ENCODE results near the gene NRDE2.
A peak's percentile ranks its signal among the peaks of the same experiment; 100 is the strongest.

Gene NRDE2

DNA sequence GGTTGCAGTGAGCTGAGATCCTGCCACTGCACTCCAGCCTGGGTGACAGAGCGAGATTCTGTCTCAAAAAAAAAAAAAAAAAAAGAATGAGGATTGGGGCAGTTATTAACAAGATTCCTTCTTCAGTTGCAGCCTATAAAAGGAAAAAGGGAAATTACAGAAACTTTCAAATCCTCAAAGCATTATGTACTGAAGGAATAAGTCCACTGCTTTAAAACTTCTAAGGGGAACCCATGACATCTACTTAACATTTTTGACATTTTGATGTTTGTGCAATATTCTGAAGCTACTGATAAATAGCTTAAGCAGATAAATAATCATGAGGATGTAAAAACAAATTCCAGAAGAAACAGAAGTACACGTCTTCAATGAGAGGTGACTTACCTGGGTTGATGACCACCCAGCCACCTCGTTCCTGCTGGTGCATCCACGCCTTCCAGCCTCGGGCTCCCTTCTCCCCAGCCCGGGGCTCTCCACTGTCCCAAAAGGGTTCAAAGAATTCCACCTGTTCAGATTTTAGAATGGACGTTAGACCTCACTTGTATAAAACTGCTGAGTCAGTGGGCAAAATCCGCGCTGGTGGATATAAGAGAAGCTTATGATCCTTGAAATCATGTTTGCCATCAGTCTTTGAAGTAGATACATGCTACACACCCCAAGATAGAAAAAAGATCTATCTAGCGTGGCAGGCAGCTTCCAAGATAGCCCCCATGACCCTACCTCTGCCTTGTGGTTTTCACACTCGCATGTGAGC lies 33.7 kb downstream of the NRDE2 start:
- DNase-seq, result no peak

DNA sequence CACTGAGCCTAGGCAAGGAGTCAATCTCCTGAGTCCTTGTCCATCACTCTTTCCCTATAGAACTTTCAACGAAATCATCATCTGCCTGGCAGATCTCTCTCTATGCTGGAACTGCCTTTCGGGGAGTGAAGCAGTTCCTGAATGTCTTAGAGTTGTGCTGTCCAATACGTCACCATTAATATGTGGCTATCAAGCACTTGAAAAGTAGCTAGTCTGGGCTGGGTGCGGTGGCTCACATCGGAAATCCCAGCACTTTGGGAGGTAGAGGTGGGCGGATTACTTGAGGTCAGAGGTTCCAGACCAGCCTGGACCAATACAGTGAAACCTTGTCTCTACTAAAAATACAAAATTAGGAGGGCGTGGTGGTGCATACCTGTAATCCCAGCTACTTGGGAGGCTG lies 35.1 kb downstream of the NRDE2 start:
- no peak for DNase-seq

DNA sequence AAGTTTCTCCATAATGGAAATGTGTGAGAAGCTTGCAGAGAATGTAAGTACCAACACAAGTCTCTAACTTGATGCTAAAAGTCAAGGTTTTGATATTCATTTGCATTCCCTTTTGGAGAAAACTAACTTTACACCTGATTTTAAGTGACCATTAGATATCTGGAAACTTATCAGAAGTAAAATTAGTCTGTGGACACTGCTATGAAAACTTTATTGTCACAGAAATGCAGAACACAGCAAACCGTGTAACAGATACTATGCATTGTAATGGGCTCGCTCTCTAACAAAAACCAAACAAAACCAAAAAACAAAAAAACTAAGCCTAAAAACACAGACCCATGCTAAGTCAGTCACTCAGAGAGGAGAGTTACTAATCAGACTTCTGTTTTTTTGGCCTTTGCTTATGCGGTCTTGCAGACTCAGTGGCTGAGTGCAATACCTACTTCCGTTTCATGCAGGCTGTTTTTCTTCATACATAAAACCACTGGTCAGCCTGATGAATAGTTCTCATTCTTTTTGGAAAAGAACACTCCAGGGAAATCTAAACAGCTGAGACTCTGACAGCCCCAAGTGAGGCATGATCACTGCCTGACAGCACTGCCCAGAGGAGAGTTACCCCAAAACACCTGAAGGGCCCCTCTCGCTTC lies 35.7 kb downstream of the NRDE2 start:
- no peak for DNase-seq

DNA sequence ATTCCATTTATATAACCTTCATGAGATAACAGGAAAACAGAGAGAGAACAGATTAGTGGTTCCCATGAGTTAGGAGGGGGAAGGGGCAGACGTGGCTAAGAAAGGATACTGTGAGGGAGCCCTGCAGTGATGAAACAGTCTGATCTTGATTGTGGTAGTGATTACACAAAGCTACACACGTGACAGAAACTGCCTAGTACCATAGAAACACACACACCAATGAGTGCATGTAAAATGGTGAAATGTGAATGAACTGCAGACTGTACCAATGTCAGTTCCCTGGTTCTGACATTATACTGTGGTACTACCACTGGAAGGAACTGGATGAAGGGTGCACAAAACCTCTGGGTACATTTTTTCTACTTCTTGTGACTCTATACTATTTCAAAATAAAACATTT lies 36.9 kb downstream of the NRDE2 start:
- DNase-seq, result no peak

DNA sequence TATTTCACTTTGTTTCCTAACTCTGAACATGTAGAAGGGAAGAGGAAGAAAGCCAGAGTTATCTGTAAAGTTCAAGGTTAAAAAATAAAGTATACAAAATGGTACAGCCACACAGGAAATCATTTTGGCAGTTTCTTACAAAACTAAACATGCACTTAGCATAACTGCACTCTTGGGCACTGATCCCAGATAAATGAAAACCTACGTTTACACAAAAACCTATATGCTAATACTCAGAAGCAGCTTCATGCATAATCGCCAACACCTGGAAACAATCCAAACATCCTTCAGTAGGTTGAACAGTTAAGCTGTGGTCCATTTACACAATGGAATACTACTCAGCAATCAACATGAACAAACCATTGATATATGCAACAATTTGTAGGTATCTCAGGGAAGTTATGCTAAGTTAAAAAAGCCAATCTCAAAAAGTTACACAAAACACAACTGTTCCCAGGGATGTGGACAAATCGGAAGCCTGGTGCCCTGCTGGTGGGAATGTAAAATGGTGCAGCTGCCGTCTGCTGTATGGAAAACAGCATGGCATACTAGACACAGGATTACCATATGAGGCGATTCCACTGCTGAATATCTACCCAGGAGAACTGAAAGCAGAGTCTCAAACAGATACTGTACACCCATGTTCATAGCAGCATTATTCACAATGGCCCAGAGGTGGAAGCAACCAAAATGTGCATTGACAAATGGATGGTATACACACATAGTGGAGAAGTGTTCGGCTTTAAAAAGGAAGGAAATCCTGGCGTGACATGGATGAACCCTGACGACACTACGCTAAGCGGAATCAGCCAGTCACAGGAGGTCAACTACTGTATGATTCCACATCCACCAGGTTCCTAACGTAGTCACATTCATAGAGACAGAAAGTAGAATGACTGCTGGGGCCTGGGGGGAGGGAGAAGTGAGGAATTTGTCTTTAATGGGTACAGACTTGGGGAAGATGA lies 37.7 kb downstream of the NRDE2 start:
- DNase-seq, result no peak

DNA sequence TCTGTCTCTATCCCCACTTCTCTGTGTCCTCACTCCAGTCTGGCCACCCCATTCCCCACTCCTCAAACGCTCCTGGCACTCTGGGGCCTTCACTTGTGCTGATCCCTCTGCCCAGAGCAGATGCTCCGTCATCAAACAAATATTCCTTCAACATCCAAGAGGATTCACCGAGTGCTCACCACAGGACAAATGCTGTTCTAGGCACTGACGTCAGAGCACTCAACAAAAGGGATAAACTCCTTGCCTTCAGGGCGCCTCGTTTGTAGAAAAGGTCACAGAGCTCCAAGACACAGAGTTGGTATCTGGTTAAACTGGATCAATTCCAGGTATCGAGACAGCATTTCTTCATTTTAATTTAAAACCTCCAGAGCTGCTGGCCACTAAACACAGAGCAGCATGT lies 40.0 kb downstream of the NRDE2 start:
- DNase-seq, result no peak

DNA sequence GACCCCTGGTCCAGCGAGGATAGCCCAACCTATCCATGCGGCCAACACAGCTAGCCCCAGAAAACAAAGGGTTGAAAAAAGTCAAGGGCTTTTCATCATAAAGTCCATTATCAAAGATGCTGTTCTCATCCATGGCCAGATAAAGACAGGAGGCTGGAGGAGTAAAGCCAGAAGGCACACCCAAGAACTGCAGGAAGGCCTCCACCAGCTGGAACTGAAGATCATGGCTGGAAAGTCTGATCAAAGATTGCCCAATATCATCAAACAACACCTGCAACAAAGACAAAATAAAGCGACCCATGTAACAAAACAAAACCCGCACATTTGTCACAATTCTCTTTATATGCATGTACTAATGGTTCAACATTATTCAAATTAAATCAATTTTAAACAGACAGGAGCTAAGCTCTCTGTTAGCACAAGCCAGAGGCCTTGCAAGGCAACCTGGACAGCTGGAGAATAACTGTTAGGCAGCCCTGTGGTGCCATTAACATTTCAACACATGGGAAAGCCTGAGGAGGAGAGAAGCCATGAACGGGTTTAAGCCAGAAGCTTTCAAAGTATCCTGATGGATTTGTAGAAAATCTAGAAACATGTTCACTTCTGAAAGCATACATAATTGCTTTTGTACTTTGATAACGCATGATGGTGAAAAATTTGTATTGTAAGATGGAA lies 41.3 kb downstream of the NRDE2 start:
- no peak for DNase-seq

DNA sequence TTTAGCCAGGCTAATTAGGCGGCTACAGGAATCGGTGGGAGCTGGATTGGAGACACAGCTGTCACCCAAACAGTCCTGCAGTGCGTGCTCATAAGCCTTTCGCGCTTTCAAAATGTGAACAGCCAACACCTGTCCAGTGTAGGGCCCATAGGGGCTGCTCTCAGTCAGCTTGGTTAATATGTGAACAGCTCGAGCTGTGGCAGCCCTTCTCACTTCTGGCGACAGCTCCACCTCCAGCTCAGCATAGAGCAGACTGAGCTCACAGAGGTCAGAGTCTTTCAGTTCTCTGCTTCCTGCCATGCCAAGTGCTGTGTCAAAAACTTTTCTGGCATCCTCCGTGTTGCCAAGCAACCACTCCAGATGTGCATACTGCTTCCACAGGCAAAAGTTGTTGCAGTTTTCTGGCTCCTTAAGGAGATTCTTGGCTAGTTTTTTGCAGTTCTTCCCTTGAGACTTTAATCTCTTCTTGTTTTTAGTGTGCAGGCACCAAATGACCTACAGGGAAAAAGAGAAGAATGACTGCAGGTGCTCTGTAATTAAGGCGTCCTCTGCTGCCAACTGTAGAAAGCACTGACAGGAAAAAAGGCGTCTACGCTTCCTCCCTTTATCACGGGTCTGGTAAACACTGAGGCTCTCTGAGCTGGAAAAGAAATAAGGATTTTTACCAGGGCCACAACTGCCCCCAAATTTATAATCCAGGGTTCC lies 42.9 kb downstream of the NRDE2 start:
- no peak for DNase-seq

DNA sequence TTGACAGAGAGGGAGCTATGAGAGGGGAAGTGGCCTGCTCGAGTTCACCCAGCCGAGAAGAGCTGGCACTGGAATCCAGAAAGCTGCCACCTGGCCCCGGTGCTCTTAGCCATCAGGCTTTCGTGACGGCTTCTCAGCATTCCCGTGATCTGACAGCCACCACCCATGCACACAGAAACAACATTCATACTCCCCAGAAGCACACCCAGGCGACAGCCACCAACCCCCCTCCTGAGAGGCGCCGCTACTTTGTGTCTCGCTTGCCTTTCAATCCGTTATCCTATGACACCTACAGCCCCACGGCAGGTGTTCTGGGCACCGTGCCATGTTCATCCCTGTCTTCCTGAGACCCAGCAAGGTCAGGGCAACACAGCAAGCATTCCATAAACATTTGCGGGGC lies 44.0 kb downstream of the NRDE2 start:
- no peak for DNase-seq

DNA sequence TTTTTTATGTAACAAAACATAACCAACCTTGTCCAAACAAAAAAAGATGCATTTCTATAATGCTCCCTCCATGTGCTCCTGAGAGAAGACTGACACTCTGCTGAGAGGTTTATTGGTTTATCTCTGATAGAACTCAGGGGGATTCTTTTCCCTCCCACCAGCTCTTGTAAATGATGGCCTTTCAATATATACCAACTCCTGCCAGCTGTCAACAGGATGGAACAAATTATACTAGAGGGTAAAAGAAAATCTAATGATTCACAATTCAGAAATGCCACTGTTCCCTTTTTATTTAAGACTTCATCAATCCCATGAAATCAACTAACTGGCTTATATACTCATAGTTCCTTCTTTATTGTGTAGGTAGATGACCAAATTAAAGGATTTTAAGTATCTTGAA lies 50.0 kb downstream of the NRDE2 start:
- no peak for DNase-seq

DNA sequence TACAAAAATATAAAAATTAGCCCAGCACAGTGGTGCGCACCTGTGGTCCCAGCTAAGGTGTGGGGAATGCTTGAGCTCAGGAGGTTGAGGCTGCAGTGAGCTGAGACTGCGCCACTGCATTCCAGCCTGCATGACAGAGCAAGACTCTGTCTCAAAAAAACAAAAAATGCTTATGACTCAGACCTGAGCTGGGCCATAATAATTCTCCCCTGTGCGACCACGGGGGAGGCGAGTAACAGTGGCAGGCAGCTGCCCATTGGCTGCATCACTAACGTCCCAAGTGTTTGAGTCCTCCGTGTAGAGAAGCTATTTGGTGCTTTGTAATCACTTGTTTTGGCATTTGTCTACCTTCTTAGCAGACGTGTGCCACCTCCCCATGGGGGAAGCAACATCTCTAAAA lies 50.5 kb downstream of the NRDE2 start:
- DNase-seq, result no peak

DNA sequence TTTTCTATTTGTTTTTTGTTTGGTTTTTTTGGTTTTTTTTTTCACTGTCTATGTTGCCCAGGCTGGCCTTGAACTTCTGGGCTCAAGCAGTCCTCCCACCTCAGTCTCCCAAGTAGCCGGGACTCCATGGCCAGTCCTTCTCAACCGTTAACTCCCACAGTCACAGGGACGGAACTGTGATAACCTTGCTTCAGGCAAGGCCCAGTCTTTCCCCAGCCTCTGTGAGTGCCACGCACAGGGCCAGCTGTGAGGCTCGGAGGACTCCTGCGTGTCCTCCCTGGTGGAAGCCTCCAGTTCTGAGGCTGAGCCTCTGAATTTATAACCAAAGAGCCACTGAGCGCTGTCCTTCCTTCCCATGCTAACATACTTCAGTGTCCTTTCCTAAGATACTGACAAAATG lies 51.6 kb downstream of the NRDE2 start:
- no peak for DNase-seq

DNA sequence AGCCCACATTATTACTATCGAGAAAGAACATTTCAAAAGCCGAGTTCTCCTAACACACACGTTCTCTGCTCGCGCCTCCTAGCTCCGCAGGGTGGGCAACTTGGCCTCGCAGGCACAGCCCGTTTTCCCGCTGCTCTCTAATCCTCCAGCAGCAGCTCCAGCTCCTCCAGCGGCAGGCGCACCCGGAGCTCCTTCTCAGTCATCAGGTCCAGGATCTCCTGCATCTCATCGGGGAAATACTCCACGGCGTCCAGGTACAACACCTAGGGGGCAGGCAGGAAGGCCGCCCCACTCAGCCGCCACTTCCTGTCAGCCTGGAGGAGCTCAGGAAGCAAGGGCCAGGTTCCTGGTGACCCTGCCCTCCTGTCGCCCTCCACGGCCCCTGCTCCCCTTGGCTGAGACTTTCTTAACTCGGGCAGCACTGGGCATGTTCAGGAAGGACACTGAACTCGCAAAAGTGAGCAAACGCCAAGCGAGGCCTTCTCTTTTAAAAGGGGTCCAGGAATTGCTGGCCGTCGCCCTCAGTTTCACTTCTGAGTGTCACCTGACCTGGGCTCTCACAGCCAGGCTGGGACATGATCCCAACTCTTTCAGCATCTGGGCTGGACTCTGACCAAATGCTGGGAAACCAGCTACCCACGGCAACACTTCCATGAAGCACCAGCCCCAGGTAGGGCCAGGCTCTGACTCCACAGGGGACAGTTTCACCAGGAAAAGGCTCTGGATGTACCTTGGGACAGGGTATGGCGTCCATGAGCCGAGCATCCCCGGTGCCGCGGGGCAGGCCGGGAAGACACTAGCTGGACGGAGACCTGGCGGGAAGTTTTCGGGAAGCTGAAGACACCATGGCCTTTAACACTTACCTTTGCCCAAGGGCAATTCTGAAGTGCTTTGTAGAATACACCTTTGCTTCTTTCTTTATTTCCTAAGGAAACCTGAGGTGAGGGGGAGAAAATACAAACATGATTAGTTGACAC lies 53.3 kb downstream of the NRDE2 start:
- no peak for DNase-seq

DNA sequence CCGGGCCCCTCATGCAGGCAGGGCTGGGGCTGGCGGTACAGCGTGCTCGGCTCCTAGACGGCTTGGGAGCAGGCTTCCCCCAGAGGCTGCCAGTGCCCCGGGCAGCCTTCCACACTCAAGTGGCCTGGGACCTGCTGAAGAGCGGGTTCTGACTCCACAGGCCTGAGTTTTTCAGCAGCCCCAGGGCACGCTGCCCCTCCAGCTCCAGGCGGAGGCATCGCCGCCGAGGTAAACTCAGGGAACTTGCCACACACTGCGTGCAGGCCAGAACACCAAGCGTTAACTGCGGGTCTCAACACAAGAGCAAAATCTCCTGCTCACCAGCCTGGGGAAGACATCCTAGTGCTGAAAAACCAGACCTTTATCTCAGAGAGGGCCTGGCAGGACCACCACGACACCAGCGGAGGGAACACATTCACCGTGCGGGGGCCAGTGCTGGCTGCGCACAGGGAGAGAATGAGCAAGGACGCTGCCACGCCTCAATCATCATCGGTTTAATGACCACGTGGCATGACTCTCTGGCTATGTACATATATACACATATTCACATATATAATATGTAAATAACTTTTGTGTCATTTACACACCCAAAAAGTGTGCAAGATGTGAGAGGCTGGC lies 54.1 kb downstream of the NRDE2 start:
- DNase-seq, result no peak

DNA sequence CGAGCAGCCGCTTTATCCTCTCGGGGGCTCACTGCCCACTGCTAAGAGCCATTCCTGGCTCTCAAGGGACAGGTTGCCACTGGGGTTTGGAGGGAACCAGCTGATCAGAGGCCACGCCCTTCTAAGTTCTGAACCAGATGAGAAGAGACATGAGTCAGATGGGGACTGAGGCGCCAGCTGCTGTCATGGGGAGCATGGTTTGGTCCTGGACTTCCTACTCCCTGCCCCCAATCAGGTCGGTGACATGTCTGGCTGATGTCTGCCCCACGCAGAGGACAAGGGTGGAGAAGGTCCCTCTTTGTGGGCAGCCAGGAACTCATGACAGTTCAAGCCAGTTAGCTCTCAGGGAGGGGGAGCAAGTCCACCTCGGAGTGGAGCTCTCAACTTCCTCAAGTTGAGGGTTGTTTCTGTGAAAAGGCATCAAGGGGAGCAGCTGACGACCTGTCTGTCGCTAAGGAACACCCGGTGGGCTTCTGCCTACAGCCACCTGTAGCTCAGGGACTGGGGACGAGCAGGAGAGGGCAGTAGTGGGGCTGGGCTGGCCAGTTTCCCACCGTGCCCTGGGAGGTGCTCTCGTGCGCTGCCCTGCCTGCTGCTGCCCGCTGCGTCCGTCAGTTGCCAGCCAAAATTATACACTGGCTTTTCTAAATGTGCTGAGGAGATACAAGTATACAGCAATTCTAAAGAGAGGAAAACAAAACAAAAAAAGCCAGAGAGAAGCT lies 54.9 kb downstream of the NRDE2 start:
- no peak for DNase-seq

DNA sequence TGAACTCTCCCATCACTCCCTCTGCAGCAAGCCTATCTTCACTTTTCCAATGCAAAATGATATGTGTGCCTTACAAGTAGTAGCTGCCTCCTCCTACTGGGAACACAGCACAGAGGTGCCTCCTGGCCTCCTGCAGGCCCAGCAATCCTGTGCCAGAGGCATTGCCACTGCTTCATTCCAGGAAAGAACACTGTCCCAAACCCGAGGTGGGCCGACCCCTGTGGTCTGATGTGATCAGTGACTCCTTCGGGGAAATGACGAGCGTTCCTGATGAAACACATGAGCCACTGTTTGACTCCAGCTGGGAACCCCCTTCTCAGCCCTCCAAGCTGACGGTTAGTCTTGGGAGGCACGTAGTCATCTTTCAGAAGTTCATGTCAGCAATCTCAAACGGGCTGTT lies 55.9 kb downstream of the NRDE2 start:
- no peak for DNase-seq

DNA sequence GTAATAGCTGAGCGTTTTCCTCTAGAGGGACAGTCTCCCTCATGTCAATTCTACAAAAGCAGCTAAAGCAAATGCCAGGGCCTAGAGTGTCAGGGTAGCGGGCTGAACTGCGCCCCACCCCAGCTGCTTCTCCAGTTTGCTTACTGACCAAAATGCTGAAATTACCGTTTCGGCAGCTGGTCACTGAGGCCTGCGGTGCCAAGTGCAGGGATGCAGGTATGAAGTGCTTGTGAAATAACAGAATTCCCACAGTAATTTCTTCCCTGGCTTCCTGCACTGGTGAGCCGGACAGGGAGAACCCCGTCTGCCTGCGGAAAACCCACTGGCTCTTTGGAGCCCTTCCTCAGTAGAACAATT lies 56.3 kb downstream of the NRDE2 start:
- DNase-seq, result no peak

DNA sequence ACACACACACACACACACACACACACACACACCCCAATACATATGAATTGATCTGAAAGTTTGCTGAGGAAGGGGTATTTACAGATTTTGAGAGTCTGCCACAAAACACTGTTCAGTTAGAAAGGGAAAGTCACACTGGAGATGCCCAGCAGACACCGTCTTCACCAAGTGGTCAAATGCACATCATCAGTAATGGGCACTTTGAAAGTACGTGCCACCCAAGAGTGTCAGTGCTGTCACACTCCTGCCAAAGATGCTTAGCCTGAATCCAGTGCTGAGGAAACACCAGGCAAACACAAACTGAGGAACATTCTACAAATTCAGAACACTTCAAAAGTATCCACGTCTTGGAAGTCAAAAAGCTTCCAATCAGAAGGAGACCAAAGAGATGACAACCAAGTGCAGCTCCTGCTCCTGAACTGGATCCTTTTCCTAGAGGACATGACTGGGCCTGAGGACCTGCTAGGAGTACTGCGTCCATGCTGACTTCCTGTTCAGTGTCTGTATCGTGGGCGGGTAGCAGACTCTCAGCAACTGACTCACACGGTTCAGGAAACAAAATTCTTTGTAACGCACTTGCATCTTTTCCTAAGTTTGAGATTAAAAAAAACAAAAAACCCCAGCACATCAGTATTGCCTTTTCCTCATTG lies 56.8 kb downstream of the NRDE2 start:
- peak in 1 of 2 donors; percentile 20 for DNase-seq

DNA sequence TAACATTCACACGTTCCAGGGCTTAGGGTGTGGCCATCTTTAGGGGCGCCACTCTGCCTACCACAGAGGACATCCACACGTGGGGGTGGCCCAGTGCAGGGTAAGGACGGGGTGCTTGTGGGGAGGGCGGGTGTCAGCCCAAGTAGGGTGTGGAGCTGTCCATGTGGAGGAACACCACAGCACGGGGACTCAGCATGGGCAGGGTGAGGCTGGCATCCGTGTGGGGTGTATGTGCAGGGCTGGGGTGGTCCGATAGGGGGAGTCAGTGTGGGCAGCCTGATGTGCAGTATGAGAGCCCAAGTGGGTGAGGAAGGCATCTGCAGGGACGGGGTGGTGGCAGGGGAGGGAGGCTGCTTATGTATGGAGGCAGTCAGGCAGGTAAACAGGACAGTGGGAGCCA lies 57.7 kb downstream of the NRDE2 start:
- DNase-seq, result no peak

DNA sequence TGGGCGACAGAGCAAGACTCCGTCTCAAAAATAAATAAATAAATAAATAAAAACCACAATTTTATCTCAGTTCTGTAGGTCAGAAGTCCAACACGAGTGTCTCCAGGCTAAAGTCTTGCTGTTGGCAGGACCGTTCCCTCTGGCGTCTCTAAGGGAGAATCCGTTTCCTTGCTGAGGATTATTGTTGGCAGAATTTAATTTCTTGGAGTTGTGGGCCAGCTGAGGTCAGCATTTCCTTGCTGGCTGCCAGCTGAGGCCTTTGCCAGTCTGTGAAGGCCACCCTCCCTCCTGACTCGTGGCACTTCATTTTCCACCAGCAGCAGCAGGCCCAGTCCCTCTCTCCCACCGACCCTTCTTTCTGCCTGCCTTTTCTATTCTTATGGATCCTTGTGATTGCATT lies 58.2 kb downstream of the NRDE2 start:
- DNase-seq, result no peak
